Measurements from ENCODE around the gene ASCC1. TPM values are rescaled to one million over a fixed set of nuclear protein-coding genes. Genes with fewer than 3 reads are reported as not detected.

Gene ASCC1
- total and polyA plus RNA-seq, 2 experiments from 2014 or later, result 31.8 to 38.7 TPM

GRCh38 chr10:72257051-72257892 is 41.2 kb upstream of the ASCC1 start:
- TF ChIP-seq, protein P1, sequence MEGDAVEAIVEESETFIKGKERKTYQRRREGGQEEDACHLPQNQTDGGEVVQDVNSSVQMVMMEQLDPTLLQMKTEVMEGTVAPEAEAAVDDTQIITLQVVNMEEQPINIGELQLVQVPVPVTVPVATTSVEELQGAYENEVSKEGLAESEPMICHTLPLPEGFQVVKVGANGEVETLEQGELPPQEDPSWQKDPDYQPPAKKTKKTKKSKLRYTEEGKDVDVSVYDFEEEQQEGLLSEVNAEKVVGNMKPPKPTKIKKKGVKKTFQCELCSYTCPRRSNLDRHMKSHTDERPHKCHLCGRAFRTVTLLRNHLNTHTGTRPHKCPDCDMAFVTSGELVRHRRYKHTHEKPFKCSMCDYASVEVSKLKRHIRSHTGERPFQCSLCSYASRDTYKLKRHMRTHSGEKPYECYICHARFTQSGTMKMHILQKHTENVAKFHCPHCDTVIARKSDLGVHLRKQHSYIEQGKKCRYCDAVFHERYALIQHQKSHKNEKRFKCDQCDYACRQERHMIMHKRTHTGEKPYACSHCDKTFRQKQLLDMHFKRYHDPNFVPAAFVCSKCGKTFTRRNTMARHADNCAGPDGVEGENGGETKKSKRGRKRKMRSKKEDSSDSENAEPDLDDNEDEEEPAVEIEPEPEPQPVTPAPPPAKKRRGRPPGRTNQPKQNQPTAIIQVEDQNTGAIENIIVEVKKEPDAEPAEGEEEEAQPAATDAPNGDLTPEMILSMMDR (IDR thresholded peaks at IDR 0.05; ENCODE audit: poor library complexity), result no peak
- TF ChIP-seq EZH2phosphoT487 (IDR thresholded peaks at IDR 0.05; ENCODE audit: low read depth, severe bottlenecking, unreplicated experiment) (no peak), EZH2 (IDR thresholded peaks at IDR 0.05; ENCODE audit: borderline replicate concordance) (no peak)
- Histone ChIP-seq H3K9me2 (replicated peaks; ENCODE audit: insufficient read depth) (no peaks in the 10 kb centered on the region), H4K20me1 (ENCODE audit: insufficient read depth, poor library complexity, severe bottlenecking) (no peaks in the 10 kb centered on the region), H3K4me3 (no peak overlapping the region), H3K36me3 (replicated peaks; ENCODE audit: insufficient read depth, low read depth) (no peaks in the 10 kb centered on the region), H3K9me3 (ENCODE audit: low read depth) (no peaks in the 10 kb centered on the region), H2AFZ (no peak overlapping the region), H3K4me2 (no peak overlapping the region), H3K27me3 (no peaks in the 10 kb centered on the region), H3K79me2 (no peaks in the 10 kb centered on the region), H3K4me1 (ENCODE audit: insufficient read depth) (peaks cover 62% of the 10 kb centered on the region), H3K27ac (peak overlapping the region; percentile 9)
- DNase-seq (ENCODE audit: low spot score), result no peak
- 83% methylated on average over 8 of the region's 8 CpGs for WGBS (ENCODE audit: low lambda C conversion rate, missing lambda C conversion rate)

DNA sequence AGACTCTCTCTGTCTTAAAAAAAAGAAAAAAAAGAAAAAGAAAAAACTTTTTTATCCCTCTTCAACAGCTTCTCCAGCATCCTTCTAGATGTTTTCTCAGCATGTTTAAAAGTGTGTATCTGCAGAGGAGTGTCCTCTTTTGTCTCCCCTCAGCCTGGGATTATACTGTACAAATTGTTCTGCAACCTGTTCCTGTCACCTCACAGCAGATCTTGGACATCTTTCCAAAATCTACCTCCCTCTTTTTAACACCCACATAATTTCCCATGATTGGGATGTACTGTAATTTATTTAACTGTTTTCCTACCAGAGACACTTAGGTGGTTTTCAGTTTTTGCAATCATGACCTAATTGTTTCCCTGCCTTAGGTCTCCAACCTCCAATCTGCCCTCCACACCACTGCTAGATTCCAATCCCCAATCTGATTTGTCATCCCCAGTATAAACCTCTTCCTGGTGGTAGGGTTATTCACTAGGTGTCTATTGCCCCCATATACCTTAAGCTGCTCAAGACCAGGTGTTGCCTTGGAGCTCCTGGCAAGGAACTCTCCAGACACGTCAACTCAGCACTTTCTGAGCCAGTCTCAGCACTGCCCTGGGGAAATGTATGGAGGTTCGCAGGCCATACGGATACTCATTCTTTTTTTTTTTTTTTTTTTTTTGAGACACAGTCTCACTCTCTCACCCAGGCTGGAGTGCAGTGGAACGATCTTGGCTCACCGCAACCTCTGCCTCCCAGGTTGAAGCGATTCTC is 40.1 kb upstream of the ASCC1 start:
- H3K4me2 ChIP-seq, result no peak overlapping the region
- TF ChIP-seq EZH2phosphoT487 (IDR thresholded peaks at IDR 0.05; ENCODE audit: low read depth, severe bottlenecking, unreplicated experiment), result no peak
- TF ChIP-seq, protein P1 (IDR thresholded peaks at IDR 0.05; ENCODE audit: poor library complexity), result no peak

DNA sequence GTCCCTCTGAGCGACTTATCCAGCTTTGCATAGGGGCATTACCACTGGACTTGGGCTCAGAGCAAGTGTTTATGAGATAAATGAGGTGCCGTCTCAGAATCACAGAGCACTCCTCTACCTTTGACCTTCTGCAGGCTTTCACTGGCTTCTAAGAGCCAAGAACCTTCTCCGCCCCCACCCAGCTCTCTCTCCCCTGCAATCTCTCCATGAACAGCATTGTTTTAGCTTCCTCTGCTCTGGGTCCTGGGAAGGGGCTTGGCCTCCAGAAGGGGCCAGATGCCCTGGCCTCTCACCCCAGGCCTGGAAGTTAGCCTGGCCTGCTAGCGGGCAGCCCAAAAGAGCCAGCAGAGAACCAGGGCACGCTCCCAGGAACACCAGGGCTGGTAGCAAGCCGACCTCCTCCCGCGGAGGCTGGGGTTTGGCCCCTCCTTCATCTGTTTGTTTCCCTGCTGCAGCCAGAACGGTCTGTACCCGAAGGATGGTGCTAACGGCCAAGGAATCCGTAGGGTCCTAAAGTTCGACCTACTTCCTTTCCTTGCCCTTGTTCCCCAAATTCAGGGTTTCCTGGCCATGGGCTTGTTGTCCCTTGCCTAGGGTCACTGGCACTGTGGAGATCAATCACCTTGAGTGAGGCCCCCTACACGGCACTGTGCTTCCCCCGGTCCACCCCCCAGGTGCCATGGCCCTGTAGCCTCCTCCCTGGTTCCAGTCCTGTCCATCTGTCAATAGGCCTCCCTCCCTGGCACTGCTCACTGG is 38.9 kb upstream of the ASCC1 start:
- Histone ChIP-seq H3K79me2 (no peaks in the 10 kb centered on the region), H3K36me3 (replicated peaks; ENCODE audit: insufficient read depth, low read depth) (no peaks in the 10 kb centered on the region), H3K9me3 (ENCODE audit: low read depth) (no peaks in the 10 kb centered on the region), H4K20me1 (ENCODE audit: insufficient read depth, poor library complexity, severe bottlenecking) (no peaks in the 10 kb centered on the region), H3K4me3 (no peak overlapping the region), H3K9me2 (replicated peaks; ENCODE audit: insufficient read depth) (no peaks in the 10 kb centered on the region), H3K4me1 (ENCODE audit: insufficient read depth) (peaks cover 52% of the 10 kb centered on the region), H3K27me3 (no peaks in the 10 kb centered on the region), H2AFZ (peak overlapping the region; percentile 58), H3K27ac (peak overlapping the region; percentile 86), H3K4me2 (peak overlapping the region; percentile 69)
- 14% methylated on average over 13 of the region's 15 CpGs for WGBS (ENCODE audit: low lambda C conversion rate, missing lambda C conversion rate)
- TF ChIP-seq EZH2 (IDR thresholded peaks at IDR 0.05; ENCODE audit: borderline replicate concordance) (no peak), EZH2phosphoT487 (IDR thresholded peaks at IDR 0.05; ENCODE audit: low read depth, severe bottlenecking, unreplicated experiment) (no peak)
- TF ChIP-seq, protein P1 (IDR thresholded peaks at IDR 0.05; ENCODE audit: poor library complexity), result no peak
- peak; percentile 84 for DNase-seq (ENCODE audit: low spot score)

More for the DNA sequence above, 40.1 kb upstream of the ASCC1 start:
- 84% methylated on average over 6 of the region's 6 CpGs for WGBS (ENCODE audit: low lambda C conversion rate, missing lambda C conversion rate)
- Histone ChIP-seq H2AFZ (no peak overlapping the region), H4K20me1 (ENCODE audit: insufficient read depth, poor library complexity, severe bottlenecking) (no peaks in the 10 kb centered on the region), H3K79me2 (no peaks in the 10 kb centered on the region), H3K36me3 (replicated peaks; ENCODE audit: insufficient read depth, low read depth) (no peaks in the 10 kb centered on the region), H3K9me2 (replicated peaks; ENCODE audit: insufficient read depth) (no peaks in the 10 kb centered on the region), H3K27me3 (no peaks in the 10 kb centered on the region), H3K9me3 (ENCODE audit: low read depth) (no peaks in the 10 kb centered on the region), H3K27ac (peak overlapping the region; percentile 86), H3K4me1 (ENCODE audit: insufficient read depth) (peaks cover 53% of the 10 kb centered on the region), H3K4me3 (no peak overlapping the region)
- DNase-seq (ENCODE audit: low spot score), result no peak
